Hypothalamus (tissue), 51 donors: ENCODE measurements around the gene GCLM.
A peak's percentile ranks its signal among the peaks of the same experiment; 100 is the strongest.

Source experiments
- DNase-seq, 51 donors: peaks; one replicate each; lab custom pipeline; 2025; lab: John Stamatoyannopoulos, UW

Gene GCLM

GRCh38 chr1:93847811-93848288 is 61.4 kb downstream of the GCLM start:
- peak in 47 of 51 donors; percentile 12 to 85 (median 51) for DNase-seq

- peak; percentile 17 to 88 (median 76) for DNase-seq
These were observed 62.0 kb downstream of the GCLM start for GRCh38 chr1:93846992-93847810.

DNA sequence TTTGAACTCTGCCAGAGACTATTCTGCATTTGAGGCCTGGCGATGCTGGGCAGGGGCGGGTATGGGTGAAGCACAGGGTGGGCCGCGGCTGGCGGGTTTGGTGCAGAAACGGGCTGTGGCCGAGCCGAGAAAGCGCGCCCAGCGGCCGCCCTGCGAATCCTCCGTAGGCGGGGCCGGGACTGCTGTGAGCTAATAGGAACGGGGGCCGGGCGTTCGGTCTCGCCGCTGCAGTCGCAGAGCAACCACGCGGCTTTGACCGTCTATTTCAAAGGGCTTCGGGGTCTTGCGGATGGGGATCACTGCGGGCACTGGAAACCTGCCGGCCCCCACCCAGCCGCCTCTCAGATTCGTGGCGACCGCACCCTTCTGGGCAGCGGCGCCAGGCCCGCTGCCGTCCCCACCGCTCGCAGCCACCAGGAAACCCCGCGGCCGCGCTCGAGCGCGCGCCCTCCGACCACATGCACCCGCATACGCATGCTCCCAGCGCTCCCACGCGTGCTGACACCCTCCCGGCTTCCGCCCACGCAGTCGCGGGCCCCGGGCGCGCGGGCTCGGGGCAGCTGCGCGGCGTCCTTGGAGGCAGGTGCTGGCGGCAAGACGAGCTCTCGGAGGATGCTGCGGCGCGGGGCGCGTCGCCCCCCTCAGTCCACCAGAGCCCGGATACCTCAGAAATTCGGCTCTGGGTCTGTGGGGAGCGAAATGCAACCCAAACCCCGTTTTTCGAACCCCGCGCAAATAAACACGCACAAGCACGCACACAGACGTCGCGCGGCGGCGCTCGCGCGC is 62.8 kb downstream of the GCLM start:
- DNase-seq, result peak; percentile 24 to 95 (median 85)

- DNase-seq, result peak in 6 of 51 donors; percentile 0 to 78 (median 39)
These were observed 63.6 kb downstream of the GCLM start for GRCh38 chr1:93845538-93846205.

GRCh38 chr1:93844262-93845045 is 64.8 kb downstream of the GCLM start:
- peak in 24 of 51 donors; percentile 0 to 59 (median 11) for DNase-seq

- DNase-seq, result no peak
These were observed 66.3 kb downstream of the GCLM start for GRCh38 chr1:93842750-93843500.

GRCh38 chr1:93841771-93842170 is 67.5 kb downstream of the GCLM start:
- no peak for DNase-seq

DNA sequence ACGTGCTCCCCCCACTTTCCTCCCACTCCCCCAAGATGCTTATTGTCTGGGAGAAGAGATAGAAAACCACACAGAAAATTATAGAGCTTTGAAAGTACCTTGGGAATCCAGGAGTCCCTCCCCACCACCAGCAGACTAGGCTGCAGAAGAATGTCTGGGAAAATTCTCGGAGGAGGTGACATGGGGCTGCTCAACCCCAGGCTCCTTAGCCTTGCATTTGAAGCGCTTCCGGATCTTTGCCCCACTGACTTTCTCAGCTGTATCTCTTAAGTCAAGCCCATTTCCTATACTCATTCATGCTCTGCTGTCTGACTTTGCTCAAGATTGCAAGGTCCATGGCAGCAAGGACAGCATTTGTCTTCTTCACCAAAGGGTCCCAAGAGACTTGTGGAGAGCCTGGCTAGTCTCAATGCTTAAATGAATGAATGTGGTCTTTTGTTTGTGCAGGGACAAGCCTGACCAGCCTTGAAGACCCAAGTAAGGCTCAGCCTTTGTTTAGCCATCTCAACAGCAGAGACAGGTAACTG is 68.2 kb downstream of the GCLM start:
- no peak for DNase-seq

- DNase-seq, result no peak
These were observed 69.5 kb downstream of the GCLM start for GRCh38 chr1:93839753-93840152.

DNA sequence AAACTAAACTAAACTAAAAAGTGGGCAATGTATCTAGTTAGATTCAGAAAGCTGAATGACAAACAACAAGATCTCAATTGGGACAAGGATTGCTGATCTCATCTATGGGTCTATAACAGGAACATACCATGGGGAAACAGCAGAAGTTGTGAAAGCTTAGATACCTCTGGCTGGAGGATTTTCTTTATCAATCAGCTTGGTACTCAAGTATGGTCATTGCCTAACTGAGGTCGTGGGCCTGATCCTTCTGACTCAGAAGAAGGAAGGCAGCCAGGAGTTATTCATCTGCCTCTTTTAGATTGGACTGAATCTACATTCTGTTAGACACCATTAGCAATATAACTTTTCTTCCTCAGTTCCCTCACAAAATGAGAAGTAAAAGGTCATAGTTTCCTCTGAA is 69.9 kb downstream of the GCLM start:
- no peak for DNase-seq

GRCh38 chr1:93837961-93838360 is 71.3 kb downstream of the GCLM start:
- DNase-seq, result no peak
